ENCODE results near the gene CCSER1. TPM values are rescaled to one million over a fixed set of nuclear protein-coding genes. Genes with fewer than 3 reads are reported as not detected.

CCSER1 gene
- total and polyA plus RNA-seq, 9 donors, result 0.21 to 8.3 (median 3.2) TPM

DNA sequence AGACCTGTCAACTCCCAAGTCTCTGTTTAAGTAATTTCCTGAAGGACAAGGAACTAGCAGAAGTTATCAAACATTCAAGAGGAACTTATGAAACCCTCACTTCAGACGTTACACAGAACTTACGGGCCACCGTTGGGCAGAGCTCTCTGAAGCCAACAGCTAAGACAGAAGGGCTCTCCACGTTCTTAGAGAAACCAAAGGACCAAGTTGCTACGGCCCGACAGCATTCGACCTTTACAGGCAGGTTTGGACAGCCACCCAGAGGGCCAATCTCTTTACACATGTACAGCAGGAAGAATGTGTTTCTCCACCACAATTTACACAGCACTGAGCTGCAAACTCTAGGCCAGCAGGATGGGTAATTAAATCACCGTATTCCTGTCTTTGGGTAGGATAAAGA is 1471.5 kb downstream of the CCSER1 start:
- no peak overlapping the region for H3K4me3 ChIP-seq
- H3K27me3 ChIP-seq, result peaks cover 3% of the 10 kb centered on the region
- H3K4me1 ChIP-seq (ENCODE audit: insufficient read depth), result no peaks in the 10 kb centered on the region
- intact Hi-C loops (cut with DNase I), result no loop called here
- H3K9me3 ChIP-seq, result no peaks in the 10 kb centered on the region
- DNase-seq, result no peak
- TF ChIP-seq POLR2A (IDR thresholded peaks at IDR 0.05) (no peak), EP300 (IDR thresholded peaks at IDR 0.05) (no peak)
- TF ChIP-seq, protein P1, sequence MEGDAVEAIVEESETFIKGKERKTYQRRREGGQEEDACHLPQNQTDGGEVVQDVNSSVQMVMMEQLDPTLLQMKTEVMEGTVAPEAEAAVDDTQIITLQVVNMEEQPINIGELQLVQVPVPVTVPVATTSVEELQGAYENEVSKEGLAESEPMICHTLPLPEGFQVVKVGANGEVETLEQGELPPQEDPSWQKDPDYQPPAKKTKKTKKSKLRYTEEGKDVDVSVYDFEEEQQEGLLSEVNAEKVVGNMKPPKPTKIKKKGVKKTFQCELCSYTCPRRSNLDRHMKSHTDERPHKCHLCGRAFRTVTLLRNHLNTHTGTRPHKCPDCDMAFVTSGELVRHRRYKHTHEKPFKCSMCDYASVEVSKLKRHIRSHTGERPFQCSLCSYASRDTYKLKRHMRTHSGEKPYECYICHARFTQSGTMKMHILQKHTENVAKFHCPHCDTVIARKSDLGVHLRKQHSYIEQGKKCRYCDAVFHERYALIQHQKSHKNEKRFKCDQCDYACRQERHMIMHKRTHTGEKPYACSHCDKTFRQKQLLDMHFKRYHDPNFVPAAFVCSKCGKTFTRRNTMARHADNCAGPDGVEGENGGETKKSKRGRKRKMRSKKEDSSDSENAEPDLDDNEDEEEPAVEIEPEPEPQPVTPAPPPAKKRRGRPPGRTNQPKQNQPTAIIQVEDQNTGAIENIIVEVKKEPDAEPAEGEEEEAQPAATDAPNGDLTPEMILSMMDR (IDR thresholded peaks at IDR 0.05), result no peak
- H3K36me3 ChIP-seq, result no peaks in the 10 kb centered on the region
- 92 to 95% (median 92%) methylated on average over 8 of the region's 8 CpGs for WGBS, 3 donors
- no peak overlapping the region for H3K27ac ChIP-seq

DNA sequence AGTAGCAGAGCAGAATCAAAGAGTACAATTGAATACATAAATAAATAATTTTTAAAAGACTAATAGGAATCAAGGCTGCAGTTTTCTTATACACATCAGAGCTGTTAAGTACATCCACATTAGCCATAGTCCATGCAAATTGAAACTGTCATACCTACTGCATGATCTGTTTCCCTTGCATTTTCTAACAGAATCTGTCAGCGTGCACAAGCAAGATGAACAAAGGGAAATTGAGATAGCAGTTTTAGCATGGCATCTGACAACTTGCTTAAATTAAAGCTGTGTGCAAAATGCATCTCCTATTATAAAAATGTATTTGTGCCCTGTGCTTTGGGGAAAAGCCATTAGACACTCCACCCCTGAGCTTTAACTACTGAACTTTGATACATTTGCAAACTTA is 1473.1 kb downstream of the CCSER1 start:
- WGBS, 3 donors, result 88 to 92% (median 92%) methylated on average over 1 of the region's 1 CpG

DNA sequence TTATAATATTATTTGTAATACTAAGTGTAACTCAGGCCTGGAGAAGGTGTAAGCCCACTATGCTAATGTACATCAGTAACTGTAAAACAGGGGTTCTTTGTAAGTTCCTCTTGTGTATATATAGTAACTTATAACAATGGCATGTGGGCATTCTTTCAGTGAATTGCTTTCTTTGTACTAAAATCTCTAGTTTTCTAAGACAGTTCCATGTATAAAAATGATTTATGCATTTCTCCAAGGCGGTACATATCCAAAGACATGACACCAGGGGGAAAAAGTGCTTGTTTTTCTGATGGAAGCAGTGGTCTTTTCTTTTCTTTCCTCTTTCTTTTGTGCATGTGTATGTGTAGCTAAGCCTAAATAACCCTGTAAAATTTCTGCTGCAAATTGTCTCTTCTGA is 1474.2 kb downstream of the CCSER1 start:
- H3K27ac ChIP-seq, result no peak overlapping the region
- DNase-seq, result no peak
- peaks cover 3% of the 10 kb centered on the region for H3K27me3 ChIP-seq
- no peak overlapping the region for H3K4me3 ChIP-seq
- no peaks in the 10 kb centered on the region for H3K4me1 ChIP-seq (ENCODE audit: insufficient read depth)
- H3K36me3 ChIP-seq, result no peaks in the 10 kb centered on the region
- TF ChIP-seq, protein P1 (IDR thresholded peaks at IDR 0.05), result no peak
- TF ChIP-seq EP300 (IDR thresholded peaks at IDR 0.05) (no peak), POLR2A (IDR thresholded peaks at IDR 0.05) (no peak)
- 69 to 89% (median 80%) methylated on average over 1 of the region's 1 CpG for WGBS, 3 donors
- intact Hi-C loops (cut with DNase I), result no loop called here
- H3K9me3 ChIP-seq, result no peaks in the 10 kb centered on the region

More for the DNA sequence above, 1473.1 kb downstream of the CCSER1 start:
- TF ChIP-seq POLR2A (IDR thresholded peaks at IDR 0.05), result no peak
- no peak for TF ChIP-seq EP300 (IDR thresholded peaks at IDR 0.05)
- TF ChIP-seq, protein P1 (IDR thresholded peaks at IDR 0.05), result no peak
- intact Hi-C loops (cut with DNase I), result no loop called here
- Histone ChIP-seq H3K9me3 (no peaks in the 10 kb centered on the region), H3K36me3 (no peaks in the 10 kb centered on the region), H3K27ac (no peak overlapping the region), H3K27me3 (peaks cover 3% of the 10 kb centered on the region), H3K4me1 (ENCODE audit: insufficient read depth) (no peaks in the 10 kb centered on the region), H3K4me3 (no peak overlapping the region)
- DNase-seq, result no peak

DNA sequence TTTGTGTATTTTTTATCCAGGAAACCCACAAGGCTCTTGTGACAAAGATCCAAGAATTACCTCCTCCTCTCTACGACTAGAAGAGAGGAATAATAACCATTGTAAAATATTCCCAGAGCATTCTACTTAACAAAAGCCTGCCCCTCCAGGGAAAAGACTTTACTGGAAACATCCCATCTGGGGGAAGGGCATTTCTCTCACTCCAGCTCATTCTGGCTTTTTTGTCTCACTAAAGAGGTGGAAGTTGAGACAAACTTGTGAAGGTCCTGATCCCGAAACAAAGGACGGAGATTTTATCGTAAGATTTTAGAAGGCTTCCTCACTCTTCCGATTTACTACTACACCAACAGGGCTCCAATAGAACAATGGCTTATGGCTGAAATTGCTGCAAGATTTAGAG is 1484.6 kb downstream of the CCSER1 start:
- Histone ChIP-seq H3K36me3 (no peaks in the 10 kb centered on the region), H3K4me3 (no peak overlapping the region), H3K27me3 (no peaks in the 10 kb centered on the region), H3K9me3 (no peaks in the 10 kb centered on the region), H3K27ac (no peak overlapping the region), H3K4me1 (ENCODE audit: insufficient read depth) (no peaks in the 10 kb centered on the region)
- 89 to 90% (median 89%) methylated on average over 5 of the region's 5 CpGs for WGBS, 3 donors
- TF ChIP-seq EP300 (IDR thresholded peaks at IDR 0.05) (no peak), POLR2A (IDR thresholded peaks at IDR 0.05) (no peak)
- TF ChIP-seq, protein P1 (IDR thresholded peaks at IDR 0.05), result no peak
- no peak for DNase-seq
- intact Hi-C loops (cut with DNase I), result no loop called here
